Activated CD4-positive, CD25-positive, alpha-beta regulatory T cell treated with anti-CD3 and anti-CD28 coated beads, Interleukin-2, amount 50 U/mL, for 16 hours (primary cell): ENCODE data around the gene MGA.
"Not testable (repeated sequence)": the region's sequence is repeated elsewhere in the genome, so short reads cannot be mapped to it uniquely, and the experiment has no call there.

Source experiments
- DNase-seq: peaks from one replicate; pipeline ENCODE4 v3.0.0-alpha.2; 2020; ENCODE audit warnings: low read depth, low spot score

MGA gene

DNA sequence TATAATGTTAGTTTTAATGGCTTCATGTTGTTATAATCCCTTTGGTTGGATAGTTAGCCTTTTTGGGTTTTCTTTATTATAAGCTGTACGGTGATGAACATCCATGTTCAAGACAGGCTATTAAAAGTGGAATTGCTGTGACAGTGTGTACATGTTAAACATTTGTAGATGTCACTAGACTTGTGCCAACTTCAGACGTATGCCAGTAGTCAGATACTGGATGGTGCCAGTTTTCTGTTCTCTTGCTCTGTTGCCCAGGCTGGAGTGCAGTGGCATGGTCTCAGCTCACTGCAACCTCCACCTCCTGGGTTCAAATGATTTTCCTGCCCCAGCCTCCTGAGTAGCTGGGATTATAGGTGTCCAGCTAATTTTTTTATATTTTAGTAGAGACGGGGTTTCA, 54.1 kb downstream of the MGA start:
- DNase-seq, result no peak

DNA sequence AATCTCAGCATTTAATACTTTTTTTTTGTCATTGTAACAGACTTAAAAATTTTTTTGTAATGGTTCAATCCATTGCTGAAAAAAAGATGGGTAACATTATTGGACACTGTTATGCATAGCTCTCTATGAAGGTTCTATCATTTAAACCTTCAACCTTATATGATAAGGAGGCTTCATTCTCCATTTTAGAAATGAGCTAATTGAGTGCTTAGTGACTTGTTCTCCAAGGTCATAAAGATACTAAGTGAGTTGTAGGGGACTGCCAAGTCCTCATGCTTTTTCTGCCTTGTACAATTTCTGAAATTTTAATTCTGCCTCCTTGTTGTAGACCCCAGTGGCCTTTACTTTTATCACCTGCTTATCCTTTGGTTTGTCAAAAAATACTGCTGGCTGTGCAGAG, 56.7 kb downstream of the MGA start:
- no peak for DNase-seq

DNA sequence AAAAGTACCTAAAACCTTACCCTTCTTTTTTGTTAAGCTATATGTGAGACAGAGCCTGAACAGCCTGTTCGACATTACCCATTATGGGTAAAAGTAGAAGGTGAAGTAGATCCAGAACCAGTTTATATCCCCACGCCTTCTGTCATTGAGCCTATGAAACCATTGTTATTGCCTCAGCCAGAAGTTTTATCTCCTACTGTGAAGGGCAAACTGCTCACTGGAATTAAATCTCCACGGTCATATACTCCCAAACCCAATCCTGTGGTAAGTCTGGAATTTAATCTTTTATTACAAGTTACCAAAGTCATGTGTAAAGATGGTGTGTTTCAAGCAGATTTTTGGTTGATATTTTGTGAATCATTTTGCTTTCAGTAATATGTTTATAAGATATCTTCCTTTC, 66.9 kb downstream of the MGA start:
- DNase-seq, result no peak

DNA sequence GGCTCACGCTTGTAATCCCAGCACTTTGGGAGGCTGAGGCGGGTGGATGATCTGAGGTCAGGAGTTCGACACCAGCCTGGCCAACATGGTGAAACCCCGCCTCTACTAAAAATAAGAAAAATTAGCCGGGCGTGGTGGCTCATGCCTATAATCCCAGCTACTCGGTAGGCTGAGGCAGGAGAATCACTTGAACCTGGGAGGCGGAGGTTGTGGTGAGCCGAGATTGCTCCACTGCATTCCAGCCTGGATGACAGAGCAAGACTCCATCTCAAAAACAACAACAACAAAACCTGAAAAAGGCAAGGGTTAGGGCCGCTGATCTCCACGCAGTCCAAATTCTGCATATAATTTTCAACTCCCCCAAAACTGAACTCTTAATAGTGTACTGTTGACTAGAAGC, 67.9 kb downstream of the MGA start:
- not testable (repeated sequence) for DNase-seq

DNA sequence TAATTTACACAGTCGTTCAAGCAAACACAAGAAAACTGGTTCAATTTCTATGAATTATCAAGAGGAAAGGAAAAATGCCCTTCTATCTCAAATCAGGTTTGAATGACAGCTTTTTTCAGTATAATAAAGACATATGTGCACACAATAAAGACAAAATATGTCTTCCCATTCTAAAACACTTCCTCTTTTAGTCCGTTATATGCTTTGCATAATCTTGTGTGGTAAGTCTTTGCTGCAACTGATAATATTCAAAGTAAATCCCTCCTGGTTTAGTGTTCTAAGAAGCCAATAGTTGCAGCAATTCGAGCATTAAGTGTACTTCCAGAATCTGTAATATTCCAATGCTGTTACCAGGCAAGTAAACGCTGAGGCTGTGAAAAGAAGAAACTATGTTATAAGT, 70.3 kb downstream of the MGA start:
- DNase-seq, result no peak

DNA sequence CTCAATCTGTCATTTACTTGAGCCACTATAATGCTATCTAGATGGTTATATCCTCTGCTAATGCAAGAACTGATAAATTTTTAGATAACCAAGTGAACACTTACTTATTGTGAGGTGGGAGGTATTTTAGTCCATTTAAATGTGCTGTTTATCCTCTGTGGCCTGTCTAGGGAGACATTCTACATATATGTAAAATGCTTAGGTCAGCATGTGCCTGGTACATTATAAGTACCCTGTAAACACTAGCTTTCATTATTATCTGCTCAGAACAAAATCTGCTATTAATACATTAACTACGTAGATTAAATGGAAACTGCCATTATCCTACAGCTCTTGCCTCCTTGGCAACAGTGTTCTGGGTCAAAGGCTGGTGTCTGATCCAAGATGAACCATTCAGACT, 72.3 kb downstream of the MGA start:
- DNase-seq, result no peak

DNA sequence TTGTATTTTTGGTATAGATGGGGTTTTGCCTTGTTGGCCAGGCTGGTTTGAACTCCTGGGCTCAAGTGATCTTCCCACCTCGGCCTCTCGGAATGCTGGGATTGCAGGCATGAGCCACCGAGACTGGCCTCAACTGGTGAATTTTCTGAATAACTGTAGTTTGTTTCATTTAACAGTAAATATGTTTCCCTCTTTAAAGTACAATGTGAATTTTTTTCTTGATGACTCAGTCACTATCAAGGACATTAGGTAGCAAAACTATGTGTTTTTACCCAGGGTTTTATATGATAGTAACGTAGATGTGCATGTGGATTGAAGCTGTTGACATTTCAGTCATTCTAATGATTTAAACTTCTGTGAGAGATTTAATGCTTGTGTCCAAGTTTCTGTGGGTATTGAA, 73.9 kb downstream of the MGA start:
- DNase-seq, result no peak

DNA sequence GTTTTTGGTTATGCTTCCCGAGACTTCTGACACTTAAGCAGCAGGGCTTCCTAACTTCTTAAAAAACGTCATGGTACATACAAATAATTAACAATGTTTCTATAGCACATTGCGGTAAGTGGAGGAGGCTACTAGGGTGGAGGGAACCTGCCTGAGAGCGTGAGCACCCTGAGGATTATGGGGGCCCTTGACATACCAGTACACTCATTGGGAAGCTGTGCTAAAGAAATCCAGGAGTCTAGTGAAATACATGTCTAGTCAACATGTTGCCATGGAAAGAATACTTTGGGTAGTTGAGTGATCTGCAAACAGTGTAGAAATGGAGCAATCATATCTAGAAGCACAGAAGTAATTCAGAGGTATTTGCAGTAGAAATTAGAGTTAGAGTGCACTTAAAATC, 74.8 kb downstream of the MGA start:
- DNase-seq, result no peak

DNA sequence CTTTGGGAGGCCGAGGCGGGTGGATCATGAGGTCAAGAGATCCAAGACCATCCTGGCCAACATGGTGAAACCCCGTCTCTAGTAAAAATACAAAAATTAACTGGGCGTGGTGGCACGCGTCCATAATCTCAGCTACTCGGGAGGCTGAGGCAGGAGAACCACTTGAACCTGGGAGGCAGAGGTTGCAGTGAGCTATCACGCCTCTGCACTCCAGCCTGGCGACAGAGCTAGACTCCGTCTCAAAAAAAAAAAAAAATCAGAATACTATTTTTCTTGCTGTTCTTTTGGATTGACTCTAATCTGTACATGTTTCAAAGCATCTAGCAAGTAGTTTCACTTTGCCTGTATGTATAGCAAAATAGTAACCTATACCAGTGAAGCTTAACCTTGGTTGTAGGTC, 75.3 kb downstream of the MGA start:
- DNase-seq, result not testable (repeated sequence)

DNA sequence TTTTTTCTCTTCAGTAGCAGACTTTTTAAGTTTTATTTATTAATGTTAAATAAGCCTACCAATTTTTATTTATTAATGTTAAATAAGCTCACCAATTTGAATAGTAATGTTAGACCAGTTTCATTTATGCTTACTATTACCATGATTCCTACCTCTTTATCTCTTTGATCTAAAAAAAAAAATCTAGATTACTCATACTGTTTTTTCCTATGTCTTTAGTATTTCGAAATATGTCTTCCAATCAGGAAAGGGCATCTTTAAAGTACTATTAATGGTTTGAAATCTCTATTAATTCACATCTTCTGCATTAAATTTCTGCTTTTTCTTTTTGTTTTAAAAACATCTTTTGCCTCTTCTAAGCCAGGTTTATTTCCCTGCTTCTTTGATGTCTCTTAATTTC, 86.6 kb downstream of the MGA start:
- DNase-seq, result no peak

DNA sequence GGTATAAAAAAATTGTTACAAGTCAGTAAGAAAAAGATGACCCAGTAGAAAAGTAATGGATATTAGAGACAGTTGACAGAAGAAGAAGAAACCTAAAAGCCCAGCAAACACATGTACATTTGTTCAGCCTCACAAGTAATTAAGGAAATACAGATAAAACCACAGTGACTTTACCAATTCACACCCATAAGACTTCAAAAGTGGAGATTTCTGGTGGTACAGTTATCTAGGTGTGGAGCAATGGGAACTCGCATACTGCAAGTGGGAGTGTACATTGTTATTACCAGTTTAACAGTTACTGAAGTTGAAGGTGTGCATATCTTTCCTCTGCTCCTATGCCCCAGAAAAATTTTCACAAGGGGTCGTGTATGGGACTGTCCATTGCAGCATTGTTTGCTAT, 96.0 kb downstream of the MGA start:
- DNase-seq, result no peak

DNA sequence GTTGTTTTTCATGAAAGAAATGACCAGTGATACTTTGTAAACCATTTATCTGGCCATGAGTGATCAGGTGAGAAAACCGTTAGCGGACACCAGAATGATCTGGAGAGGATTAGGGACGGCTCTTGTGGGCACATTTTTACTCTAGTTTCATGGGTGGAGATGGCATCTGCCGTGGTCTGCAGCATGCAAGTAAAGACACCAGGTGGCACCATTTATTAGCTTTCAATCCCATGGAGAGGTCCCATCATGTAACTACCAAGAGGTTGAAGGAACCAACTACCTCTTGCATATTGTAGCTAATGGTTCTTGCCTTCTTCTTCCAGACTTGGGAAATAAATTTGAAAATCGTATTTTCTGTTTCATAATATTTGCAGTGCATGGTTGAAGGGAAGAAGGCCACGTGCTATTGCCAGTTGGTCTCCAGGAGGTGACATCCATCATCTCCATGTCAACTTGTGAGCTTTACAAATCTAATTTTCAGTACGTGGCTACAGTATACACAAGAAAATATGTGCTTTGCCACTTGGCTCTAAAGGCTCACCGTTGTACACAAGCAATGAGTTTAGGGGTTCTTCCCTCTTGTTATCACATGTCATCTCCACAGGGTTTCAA, 112.6 kb downstream of the MGA start:
- DNase-seq, result peak; percentile 32

DNA sequence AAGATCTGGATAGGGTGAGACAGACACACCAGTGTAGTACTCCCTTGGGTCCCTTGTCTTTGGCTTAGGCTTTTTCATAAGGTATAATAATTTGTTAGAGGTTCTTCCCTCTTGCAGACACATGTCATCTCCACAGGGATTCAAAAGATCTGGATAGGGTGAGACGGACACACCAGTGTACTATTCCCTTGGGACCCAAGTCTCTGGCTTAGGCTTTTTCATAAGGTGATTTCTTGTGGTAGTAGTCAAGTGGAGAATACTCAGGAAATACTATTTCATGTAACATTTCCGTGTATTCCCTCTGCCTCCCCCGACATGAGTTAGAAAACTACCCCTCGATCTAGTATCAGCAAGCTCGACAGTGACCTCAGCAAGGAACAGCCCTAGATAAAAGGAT, 113.1 kb downstream of the MGA start:
- DNase-seq, result no peak

DNA sequence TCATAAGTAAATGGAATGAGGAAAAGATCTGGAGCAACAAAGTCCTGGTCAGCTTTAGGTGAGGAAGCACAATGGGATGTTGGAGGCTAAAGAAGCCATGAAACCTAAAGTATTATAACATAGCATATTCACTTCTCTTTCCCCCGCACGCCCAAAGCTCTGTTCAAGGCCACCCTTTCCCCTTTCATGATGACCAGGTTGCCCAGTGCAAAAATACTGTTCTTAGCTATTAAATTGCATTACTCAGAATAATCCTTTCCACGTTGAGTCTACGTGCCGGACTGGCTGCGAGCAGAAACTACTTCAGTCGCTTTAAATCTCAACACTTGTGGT, 113.5 kb downstream of the MGA start:
- no peak for DNase-seq

DNA sequence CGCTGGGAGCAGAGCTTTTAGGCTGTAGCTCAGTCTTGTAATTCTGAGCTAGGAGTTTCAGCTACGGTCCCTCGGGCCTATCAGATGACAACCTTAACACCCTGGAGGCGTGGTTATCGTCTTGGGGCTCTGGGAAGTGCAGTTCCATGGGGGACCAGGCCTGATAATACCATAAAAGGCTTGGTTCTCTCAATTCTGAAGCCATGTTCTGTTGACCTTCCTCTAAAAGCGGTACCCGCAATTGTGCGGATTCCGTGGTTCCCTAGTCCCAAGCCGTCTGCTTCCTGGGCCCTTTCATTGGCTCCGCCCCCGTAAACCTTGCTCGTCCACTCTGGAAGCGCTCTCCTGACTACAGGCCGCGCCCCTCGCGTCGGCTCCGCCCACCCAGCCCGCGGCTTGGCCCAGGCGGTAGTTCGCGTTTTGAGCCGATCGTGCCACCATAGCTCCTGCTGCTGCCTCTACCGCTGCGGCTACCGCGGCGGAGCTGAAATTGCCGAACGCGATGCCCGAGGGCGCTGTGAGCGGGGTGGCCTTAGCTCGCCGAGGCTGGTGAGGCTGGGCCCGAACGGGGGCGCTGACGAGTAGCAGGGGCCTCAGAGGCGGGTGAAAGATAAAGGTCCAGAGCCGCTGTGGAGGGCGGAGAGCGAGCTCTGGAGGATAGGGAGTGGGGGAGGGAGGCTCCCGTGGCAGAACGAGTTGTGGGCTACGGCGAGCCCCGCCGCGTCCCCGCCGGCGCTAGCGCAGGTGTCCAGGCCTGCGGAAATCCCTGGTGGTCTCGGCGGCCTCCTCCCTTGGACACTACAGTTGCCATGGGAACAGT, 114.1 kb downstream of the MGA start, which contains the start of gene MAPKBP1:
Gene MAPKBP1, plus strand, starts transcription at position 423 of the 820 bp plus-strand sequence. CDS start 792 bp downstream, outside the sequence.
- DNase-seq, result peak; percentile 92

DNA sequence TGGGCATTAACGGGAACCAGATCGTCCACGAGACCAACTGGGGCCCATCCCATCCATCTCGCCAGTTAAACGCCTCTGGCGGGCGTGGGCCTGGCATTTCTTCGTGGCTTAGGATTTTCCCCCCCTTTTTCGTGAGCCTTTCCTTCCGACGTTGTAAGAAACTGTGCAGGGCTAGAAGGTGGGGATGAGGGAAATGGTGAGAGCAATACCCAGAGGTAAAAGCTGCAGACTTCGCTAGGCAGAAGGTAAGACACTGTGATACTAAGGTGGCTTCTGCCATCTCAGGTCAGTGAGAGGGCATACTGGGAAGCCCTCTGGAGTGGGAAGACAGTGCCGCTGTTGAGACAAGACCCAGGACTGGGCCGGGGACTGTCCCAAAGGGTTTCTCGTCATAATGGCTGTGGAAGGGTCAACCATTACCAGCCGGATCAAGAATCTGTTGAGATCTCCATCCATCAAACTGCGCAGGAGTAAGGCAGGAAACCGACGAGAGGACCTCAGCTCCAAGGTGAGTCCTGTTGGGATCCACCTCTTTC, 114.7 kb downstream of the MGA start:
- no peak for DNase-seq

DNA sequence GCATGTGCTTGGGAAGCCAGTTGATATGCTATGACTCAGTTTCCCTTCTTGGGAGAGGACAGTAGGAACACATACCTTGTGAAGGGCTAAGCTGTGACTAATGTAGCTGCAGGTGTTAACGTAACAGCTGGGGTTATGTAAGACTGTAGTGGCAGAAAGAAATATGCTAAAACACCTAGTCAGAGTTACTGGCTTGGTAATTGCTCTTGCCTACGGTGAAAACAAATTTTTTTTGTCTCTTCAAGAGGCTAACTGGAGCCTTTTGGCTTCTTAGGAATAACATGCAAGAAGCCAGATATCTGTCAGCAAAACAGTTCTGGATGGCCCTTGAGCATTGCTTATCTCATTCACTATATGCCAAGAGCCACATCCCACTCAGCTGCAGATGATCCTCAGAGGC, 115.4 kb downstream of the MGA start:
- DNase-seq, result no peak

DNA sequence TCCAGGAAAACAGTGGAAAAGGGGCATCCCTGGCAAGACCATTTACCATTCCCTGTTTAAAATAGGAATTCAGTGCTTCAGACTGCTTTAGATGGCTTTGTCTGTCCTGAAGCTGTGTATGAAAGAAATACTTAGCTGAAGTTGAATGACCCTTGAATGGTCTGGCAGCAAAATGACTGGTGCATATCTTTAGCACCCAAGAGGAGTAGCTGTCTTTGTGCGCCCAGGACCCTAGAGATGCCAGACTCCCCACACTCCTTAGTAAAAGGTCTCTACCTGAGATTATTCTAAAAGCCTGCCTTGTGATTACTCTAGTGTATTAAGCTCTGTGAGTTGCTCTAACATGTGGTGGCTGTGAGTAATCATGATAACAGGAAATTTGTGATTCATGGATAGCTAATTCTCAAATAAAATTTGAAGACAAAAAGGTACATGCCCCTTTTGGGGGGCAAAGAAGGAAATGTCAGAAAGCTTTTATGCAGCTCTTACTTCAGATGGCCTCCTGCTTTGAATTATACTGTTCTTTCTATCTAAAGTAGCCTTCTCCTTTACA, 117.3 kb downstream of the MGA start:
- no peak for DNase-seq

DNA sequence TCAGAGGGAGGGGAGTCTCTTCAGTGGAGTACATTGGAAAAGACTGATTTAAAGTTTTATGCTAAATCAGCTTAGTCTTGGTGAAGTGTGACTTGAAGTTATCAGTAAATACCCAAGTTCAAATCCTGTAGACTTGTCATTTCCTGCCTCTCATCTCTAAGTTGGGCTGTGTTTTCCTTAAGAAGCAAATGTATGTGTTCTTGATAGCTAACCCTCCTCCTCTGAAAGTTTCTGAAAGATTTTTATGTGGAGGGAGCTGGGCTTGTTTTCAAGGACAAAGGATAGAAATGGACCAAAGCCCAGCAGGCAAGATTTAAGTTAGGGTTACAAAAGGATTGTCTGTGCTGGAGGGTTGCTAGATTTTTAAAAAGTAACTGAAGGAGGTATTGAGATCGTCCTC, 118.3 kb downstream of the MGA start:
- DNase-seq, result no peak

DNA sequence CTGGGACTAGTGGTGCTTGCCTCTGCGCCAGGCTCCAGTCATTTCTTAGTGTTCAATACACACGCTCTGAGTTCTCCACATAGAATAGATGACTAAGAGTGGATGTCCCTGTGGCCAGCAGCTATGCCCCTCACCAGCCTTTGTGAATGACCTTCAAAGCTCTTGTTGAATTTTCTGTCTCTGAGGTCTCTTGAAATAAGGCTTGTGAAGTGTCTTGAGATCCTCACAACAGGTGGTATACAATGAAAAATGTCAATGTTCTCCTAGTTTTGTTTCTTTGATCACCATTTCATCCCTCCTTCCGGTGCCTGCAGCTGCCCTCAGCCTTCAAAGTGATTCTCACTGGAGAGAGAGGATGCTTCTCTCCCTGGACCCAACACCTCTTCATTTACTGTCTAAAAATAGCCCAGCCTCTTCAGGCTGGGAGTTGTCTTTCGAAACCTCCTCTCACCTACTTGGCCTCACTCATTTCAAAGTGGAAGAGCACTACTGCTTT, 119.5 kb downstream of the MGA start:
- DNase-seq, result no peak

DNA sequence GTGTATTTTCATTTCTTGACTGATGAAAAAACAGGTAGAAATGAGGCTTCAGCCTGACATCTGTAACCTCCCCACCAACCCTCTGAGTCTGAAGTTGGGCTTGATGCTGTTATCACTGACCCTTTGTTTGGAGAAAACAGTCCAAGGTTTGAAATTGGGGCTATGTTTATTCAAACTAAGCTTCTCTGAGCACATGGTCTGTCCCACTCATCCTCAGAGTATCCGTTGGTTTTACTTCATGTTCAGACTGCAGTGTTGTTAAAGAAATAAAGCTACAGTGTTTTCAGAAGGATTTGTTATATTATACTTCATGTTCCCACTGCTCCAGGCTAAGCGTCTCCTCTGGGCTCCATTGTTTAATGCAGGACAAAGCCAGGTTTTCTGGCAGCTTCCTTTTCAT, 120.1 kb downstream of the MGA start:
- no peak for DNase-seq

DNA sequence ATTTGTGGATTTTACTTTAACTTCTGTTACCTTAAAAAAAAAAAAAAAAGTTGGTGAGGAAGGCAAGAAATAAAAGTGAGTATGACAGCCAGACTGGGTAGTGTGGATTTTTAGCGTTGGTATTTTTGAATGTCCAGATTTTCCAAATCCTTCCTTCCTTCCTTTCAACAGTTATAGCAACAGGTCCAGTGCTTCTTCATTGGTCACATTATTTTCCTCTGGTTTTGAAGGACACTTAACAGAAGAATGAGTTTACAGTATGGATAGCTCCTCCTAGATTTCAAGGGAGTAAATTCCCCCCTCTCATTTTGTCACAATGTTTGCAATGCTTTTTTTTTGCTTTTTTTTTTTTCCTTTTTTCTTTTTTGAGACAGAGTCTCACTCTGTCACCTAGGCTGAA, 120.5 kb downstream of the MGA start:
- no peak for DNase-seq
